Measurements from ENCODE around the gene CALD1.

CALD1 gene

DNA sequence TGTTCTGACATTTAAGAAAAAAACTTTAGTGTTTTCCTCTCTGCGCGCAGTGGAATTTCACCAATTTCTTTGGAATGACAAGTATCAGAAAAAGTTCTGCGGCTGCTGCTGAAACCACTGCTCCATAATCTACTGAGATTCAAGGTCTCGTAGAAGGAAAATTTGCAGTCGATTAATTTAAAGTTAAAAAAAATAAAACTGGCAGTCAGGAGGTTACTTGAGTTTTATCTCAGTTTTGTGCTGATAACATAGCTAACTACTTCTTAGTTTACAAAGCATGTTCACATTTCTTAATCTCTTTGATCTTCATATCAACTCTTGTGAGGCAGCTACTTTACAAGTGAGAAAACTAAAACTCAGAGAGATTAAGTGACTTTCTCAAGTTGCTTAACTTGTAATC, 18.2 kb upstream of the CALD1 start:
- in situ Hi-C loops (cut with HindIII; ENCODE audit: low sequenced_read_pairs), result no loop called here
- TF ChIP-seq, protein P1, sequence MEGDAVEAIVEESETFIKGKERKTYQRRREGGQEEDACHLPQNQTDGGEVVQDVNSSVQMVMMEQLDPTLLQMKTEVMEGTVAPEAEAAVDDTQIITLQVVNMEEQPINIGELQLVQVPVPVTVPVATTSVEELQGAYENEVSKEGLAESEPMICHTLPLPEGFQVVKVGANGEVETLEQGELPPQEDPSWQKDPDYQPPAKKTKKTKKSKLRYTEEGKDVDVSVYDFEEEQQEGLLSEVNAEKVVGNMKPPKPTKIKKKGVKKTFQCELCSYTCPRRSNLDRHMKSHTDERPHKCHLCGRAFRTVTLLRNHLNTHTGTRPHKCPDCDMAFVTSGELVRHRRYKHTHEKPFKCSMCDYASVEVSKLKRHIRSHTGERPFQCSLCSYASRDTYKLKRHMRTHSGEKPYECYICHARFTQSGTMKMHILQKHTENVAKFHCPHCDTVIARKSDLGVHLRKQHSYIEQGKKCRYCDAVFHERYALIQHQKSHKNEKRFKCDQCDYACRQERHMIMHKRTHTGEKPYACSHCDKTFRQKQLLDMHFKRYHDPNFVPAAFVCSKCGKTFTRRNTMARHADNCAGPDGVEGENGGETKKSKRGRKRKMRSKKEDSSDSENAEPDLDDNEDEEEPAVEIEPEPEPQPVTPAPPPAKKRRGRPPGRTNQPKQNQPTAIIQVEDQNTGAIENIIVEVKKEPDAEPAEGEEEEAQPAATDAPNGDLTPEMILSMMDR (IDR thresholded peaks at IDR 0.05; ENCODE audit: low read depth, low read length), result no peak
- DNase-seq (ENCODE audit: low read depth, low spot score), result no peak
- no peak overlapping the region for H3K4me3 ChIP-seq (ENCODE audit: low read depth, low read length)

DNA sequence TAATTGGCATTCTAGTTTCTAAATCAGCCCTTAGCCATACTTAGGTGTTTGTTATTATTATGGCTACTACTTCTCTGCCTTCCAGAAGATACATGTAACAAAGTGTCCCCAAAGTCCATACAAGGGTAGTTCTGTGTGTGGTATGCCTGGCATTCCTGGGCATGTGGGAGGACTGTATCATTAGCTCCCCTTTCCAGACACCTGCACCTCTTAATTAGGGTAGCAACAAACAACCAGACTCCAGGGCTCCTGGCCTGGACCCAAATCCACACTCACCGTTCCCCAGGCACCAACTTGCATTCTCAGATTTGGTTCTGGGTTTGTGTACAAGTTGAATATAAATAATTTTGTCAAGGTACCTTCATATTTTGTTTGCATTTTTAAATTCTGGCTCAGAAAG, 15.5 kb upstream of the CALD1 start:
- H3K4me3 ChIP-seq (ENCODE audit: low read depth, low read length), result no peak overlapping the region
- no peak for DNase-seq (ENCODE audit: low read depth, low spot score)
- TF ChIP-seq, protein P1 (IDR thresholded peaks at IDR 0.05; ENCODE audit: low read depth, low read length), result no peak
- in situ Hi-C loops (cut with HindIII; ENCODE audit: low sequenced_read_pairs), result no loop called here

GRCh38 chr7:134764365-134764764, 15.1 kb upstream of the CALD1 start:
- in situ Hi-C loops (cut with HindIII; ENCODE audit: low sequenced_read_pairs), result no loop called here
- no peak for DNase-seq (ENCODE audit: low read depth, low spot score)
- H3K4me3 ChIP-seq (ENCODE audit: low read depth, low read length), result no peak overlapping the region
- TF ChIP-seq, protein P1 (IDR thresholded peaks at IDR 0.05; ENCODE audit: low read depth, low read length), result no peak

- in situ Hi-C loops (cut with HindIII; ENCODE audit: low sequenced_read_pairs), result no loop called here
- peak; percentile 70 for DNase-seq (ENCODE audit: low read depth, low spot score)
Measured at GRCh38 chr7:134766779-134767519, 12.5 kb upstream of the CALD1 start.

DNA sequence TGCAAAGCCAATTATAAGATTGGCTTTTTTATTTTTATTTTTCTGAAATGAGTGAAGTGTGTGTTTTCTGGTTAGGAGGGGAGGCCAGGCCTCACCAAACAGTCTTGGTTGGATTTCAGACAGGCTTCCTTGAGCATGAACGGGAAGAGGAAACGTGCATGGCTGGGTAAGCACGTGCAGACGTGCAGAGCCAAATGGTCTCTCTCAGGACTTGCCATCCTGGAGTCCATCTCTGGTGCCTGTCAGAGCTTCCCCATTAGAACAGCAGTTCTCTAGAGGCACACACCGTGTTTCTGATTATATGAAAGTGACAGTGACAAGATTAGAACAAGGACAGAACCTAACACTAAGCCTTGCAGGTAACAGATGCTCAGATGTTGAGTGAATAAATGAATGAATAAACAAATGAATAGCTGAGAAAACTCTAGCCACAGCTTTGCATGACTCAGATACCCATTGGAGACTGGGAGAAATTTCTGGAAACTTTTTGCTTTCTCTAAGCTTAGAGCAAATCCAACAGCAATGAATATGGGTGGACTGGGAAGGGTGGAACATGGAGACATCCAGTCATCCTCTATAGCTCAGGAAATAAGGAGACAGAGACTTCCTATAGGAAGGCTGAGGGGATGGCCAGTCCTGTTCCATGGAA, 11.8 kb upstream of the CALD1 start:
- H3K4me3 ChIP-seq (ENCODE audit: low read depth, low read length), result no peak overlapping the region
- no peak for DNase-seq (ENCODE audit: low read depth, low spot score)
- TF ChIP-seq, protein P1 (IDR thresholded peaks at IDR 0.05; ENCODE audit: low read depth, low read length), result no peak
- in situ Hi-C loops (cut with HindIII; ENCODE audit: low sequenced_read_pairs), result no loop called here

More at GRCh38 chr7:134766779-134767519, 12.5 kb upstream of the CALD1 start:
- TF ChIP-seq, protein P1 (IDR thresholded peaks at IDR 0.05; ENCODE audit: low read depth, low read length), result no peak
- no peak overlapping the region for H3K4me3 ChIP-seq (ENCODE audit: low read depth, low read length)

GRCh38 chr7:134768243-134768642, 11.2 kb upstream of the CALD1 start:
- TF ChIP-seq, protein P1 (IDR thresholded peaks at IDR 0.05; ENCODE audit: low read depth, low read length), result no peak
- no peak overlapping the region for H3K4me3 ChIP-seq (ENCODE audit: low read depth, low read length)
- no peak for DNase-seq (ENCODE audit: low read depth, low spot score)
- in situ Hi-C loops (cut with HindIII; ENCODE audit: low sequenced_read_pairs), result no loop called here

Measured in astrocyte of the spinal cord (primary cell).